ENCODE results near the gene SIMC1.

Gene SIMC1

GRCh38 chr5:176389135-176390123 lies 151.2 kb downstream of the SIMC1 start:
- DNase-seq: peak; percentile 62 to 67

GRCh38 chr5:176391479-176391878 lies 153.3 kb downstream of the SIMC1 start:
- DNase-seq: no peak

DNA sequence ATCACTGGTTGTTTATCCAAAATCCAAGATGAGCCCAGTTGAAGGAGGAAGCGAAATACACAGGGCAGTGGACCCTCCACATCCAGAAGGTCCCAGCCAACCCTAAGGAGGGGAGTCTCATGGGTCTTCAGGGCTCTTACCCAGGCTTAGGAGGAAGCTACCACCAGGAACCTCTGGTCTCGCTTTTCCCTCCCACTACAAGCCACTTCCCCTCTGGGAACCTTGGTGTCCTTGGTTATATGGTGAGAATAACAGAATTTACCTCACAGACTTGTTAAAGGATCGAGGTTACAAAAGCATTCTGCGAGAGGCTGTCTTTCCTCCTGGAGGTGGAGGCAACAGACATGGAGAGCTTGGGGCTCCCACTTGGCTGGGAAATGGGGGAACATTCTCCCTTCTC lies 153.8 kb downstream of the SIMC1 start:
- DNase-seq: no peak

DNA sequence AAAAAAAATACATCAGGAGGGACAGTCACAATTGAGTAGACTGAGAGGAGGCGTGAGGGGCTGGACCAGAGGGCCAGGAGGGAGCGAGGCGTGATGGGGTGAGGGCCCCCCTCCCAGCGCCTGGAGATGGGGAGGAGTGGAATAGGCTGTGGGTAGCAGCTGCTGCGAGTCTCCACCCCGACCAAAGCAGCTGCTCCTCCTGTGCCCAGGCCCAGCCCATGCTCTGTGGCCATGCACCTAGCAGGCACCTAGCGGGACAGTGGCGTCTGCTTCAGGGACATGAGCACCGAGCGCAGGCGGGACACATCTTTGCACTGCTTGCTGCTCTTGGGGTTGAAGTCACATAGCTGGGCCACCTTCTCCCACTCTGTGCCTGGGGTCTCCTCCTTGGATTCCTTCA lies 154.3 kb downstream of the SIMC1 start:
- no peak for DNase-seq

- no peak for DNase-seq
These were observed 155.9 kb downstream of the SIMC1 start for GRCh38 chr5:176394096-176394495.

- no peak for DNase-seq
These were observed 156.9 kb downstream of the SIMC1 start for GRCh38 chr5:176394881-176395675.

Measured in SHP77 (cell line).